ENCODE results near the gene CPZ.

GRCh38 chr4:8651661-8652180 is 59.2 kb downstream of the CPZ start:
- TF ChIP-seq CTCF (IDR thresholded peaks at IDR 0.05) (no peak), POLR2A (IDR thresholded peaks at IDR 0.05) (no peak), POLR2AphosphoS5 (IDR thresholded peaks at IDR 0.05) (no peak)

Data from gastroesophageal sphincter (tissue), 3 donors.